Heart right ventricle (tissue), 16 donors: ENCODE data around the gene ASPSCR1. TPM values are rescaled to one million over a fixed set of nuclear protein-coding genes. Genes with fewer than 3 reads are reported as not detected.

Experiments used
- ATAC-seq, 8 donors: fragments of 200-7000 bp; cut with Tn5 transposase; one replicate each; pipeline ENCODE4 v1.9.1; 2020; ENCODE audit warnings: mild to moderate bottlenecking in 8 of 8, moderate library complexity in 8 of 8, moderate number of reproducible peaks in 1 of 8
- DNase-seq, 2 donors: peaks; one replicate each; pipeline ENCODE4 v3.0.0-alpha.2; 2020
- H3K27ac ChIP-seq, 10 donors: fragments of 200-600 bp; sonication (generic) in 2 of 10; one replicate each; pipeline versions ENCODE4 v1.5.0 to v1.8.0; 2020 to 2022; ENCODE audit warnings: mild to moderate bottlenecking in 3 of 10
- H3K27me3 ChIP-seq, 7 donors: fragments of 200-600 bp; one replicate each; pipeline ENCODE4 v1.8.0; 2021 to 2022; ENCODE audit warnings: mild to moderate bottlenecking in 2 of 7
- H3K36me3 ChIP-seq, 9 donors: fragments of 200-600 bp; sonication (generic) in 1 of 9; one replicate each; pipeline versions ENCODE4 v1.5.0 to v1.8.0; 2020 to 2022; ENCODE audit warnings: mild to moderate bottlenecking in 2 of 9
- H3K4me1 ChIP-seq, 9 donors: fragments of 200-600 bp; sonication (generic) in 1 of 9; one replicate each; pipeline versions ENCODE4 v1.5.0 to v1.8.0; 2020 to 2022; ENCODE audit warnings: mild to moderate bottlenecking in 4 of 9
- H3K4me3 ChIP-seq, 10 donors: fragments of 200-600 bp; sonication (generic) in 2 of 10; one replicate each; pipeline versions ENCODE4 v1.5.0 to v1.8.0; 2020 to 2022; ENCODE audit warnings: mild to moderate bottlenecking in 7 of 10, moderate library complexity in 2 of 10
- H3K9me3 ChIP-seq, 11 donors: fragments of 200-600 bp in 10 of 11; sonication (generic) in 2 of 11; one replicate each; pipeline versions ENCODE4 v1.5.0 to v1.8.0; 2013 to 2022; ENCODE audit warnings: mild to moderate bottlenecking in 2 of 11, control low read depth in 1 of 11, moderate library complexity in 1 of 11
- CTCF ChIP-seq, 9 donors: fragments of 200-600 bp; sonication (generic) in 2 of 9; IDR thresholded peaks; one replicate each; pipeline versions ENCODE4 v1.5.0 to v1.8.0; 2021 to 2022; ENCODE audit warnings: antibody characterized with exemption in 9 of 9, mild to moderate bottlenecking in 5 of 9, moderate library complexity in 1 of 9
- WGBS, 2 donors: extraction: QIAGEN DNeasy Blood & Tissue Kit; methylation state at CpG; one replicate each; pipeline ENCODE4 v1.1.7; 2013; ENCODE audit warnings: inconsistent platforms in 1 of 2; 5-methylcytosine and 5-hydroxymethylcytosine counted together
- intact Hi-C, 10 donors: fragments of 100-400 bp; cut with DNase I; formaldehyde crosslinking; loops; one replicate each; pipeline versions ENCODE4 v1.11.1 to v1.14.2; 2022
- polyA plus RNA-seq, 2 donors: library from polyadenylated mRNA; stranded (reverse); fragments of 200-250 nt; gene quantifications; one replicate each; pipeline ENCODE4 v1.2.3, GENCODE V29; 2013
- total RNA-seq, 10 donors: library from RNA; stranded (reverse); fragmentation: NEBNext Ultra II Directional in 3 of 10; extraction: Animal tissue kit (Norgen Biotek cat#: 25700) in 3 of 10; gene quantifications; one replicate each; pipeline versions ENCODE4 v1.2.1 to v1.2.4, GENCODE V29; 2021 to 2023
- donor health status: Arrhythmogenic right ventricular cardiomyopathy.
- donor health status: ischemic (EF 13 %, LVEDD 7.1; RV severe dilation, severe dysfunction).
- donor health status: healthy with polysubstance abuse.
- donor health status: DM: no; HTN: yes; CAD: no.
- donor health status: DM: no; HTN: no; CAD: no.
- donor health status: ischemic (EF 25% LVEDD 6.9; RV normal size, moderate dysfunction).
- donor health status: ischemic (EF 25% LVEDD 5.7; RV mildly dilated, moderate dysfunction).
- donor health status: healthy.
- donor health status: DM: yes; HTN: yes; CAD: no.
- donor health status: Ischemic cardiomyopathy.
- donor health status: ischemic (EF 35%, LVEDD 5.7; RV mildly dilated, moderate dysfunction).
- donor health status: nonischemic (EF 11% LVEDD 7.7; RV severe dilation, severe dysfunction).
- donor health status: DM: yes; HTN: yes; CAD: no.
- donor health status: PGD.
- donor health status: ischemic (EF 29% LVEDD 5.4; RV normal size, mild dysfunction).
- donor health status: nonischemic (EF 23%, LVEDD 6.1; RV moderate dilation, normal function).

Gene ASPSCR1
- total and polyA plus RNA-seq, 12 donors: 19.9 to 115 (median 25.1) TPM

- DNase-seq (no peak), ATAC-seq (no peak)
- no peak for TF ChIP-seq CTCF (IDR thresholded peaks at IDR 0.05)
- H3K4me3 ChIP-seq: no peak overlapping the region
- WGBS, 2 donors: 96 to 99% methylated on average over 13 of the region's 13 CpGs
- peaks cover 0 to 8% (median 0%) of the 10 kb centered on the region in 9 donors for H3K36me3 ChIP-seq
- peaks cover 0 to 10% (median 6%) of the 10 kb centered on the region in 7 donors for H3K27me3 ChIP-seq
- intact Hi-C loops: loop anchor here in 2 of 10 donors (2.0 kb wide), 2 partner anchors 125 to 127 kb away; no protein-coding TSS in a partner anchor
- H3K4me1 ChIP-seq: peaks cover 16 to 47% (median 34%) of the 10 kb centered on the region in 9 donors
- H3K27ac ChIP-seq: no peak overlapping the region
- no peaks in the 10 kb centered on the region for H3K9me3 ChIP-seq
Measured at GRCh38 chr17:82028246-82028645, 50.8 kb downstream of the ASPSCR1 start.

- peaks cover 0 to 8% (median 0%) of the 10 kb centered on the region in 9 donors for H3K36me3 ChIP-seq
- H3K4me1 ChIP-seq: peaks cover 11 to 40% (median 27%) of the 10 kb centered on the region in 9 donors
- WGBS, 2 donors: 97 to 98% methylated on average over 9 of the region's 9 CpGs
- H3K27me3 ChIP-seq: peaks cover 0 to 10% (median 6%) of the 10 kb centered on the region in 7 donors
- no peak for TF ChIP-seq CTCF (IDR thresholded peaks at IDR 0.05)
- ATAC-seq (no peak), DNase-seq (no peak)
- H3K4me3 ChIP-seq: no peak overlapping the region
- intact Hi-C loops: loop anchor here in 2 of 10 donors (2.0 kb wide), 2 partner anchors 124 to 126 kb away; no protein-coding TSS in a partner anchor
- H3K9me3 ChIP-seq: no peaks in the 10 kb centered on the region
- H3K27ac ChIP-seq: no peak overlapping the region
Measured at GRCh38 chr17:82028966-82029365, 51.5 kb downstream of the ASPSCR1 start.

- peaks cover 0 to 10% (median 6%) of the 10 kb centered on the region in 7 donors for H3K27me3 ChIP-seq
- no peak overlapping the region for H3K4me3 ChIP-seq
- WGBS, 2 donors: 72 to 74% methylated on average over 16 of the region's 16 CpGs
- peak in 6 of 8 donors; percentile 5 to 44 (median 18) for ATAC-seq
- H3K4me1 ChIP-seq: peaks cover 7 to 36% (median 23%) of the 10 kb centered on the region in 9 donors
- DNase-seq: peak in 1 of 2 donors; percentile 68
- intact Hi-C loops: loop anchor here in 2 of 10 donors (2.0 kb wide), 2 partner anchors 123 to 125 kb away; no protein-coding TSS in a partner anchor
- H3K36me3 ChIP-seq: peaks cover 0 to 8% (median 0%) of the 10 kb centered on the region in 9 donors
- H3K9me3 ChIP-seq: no peaks in the 10 kb centered on the region
- no peak for TF ChIP-seq CTCF (IDR thresholded peaks at IDR 0.05)
- H3K27ac ChIP-seq: no peak overlapping the region
Measured at GRCh38 chr17:82029391-82029790, 52.0 kb downstream of the ASPSCR1 start.

DNA sequence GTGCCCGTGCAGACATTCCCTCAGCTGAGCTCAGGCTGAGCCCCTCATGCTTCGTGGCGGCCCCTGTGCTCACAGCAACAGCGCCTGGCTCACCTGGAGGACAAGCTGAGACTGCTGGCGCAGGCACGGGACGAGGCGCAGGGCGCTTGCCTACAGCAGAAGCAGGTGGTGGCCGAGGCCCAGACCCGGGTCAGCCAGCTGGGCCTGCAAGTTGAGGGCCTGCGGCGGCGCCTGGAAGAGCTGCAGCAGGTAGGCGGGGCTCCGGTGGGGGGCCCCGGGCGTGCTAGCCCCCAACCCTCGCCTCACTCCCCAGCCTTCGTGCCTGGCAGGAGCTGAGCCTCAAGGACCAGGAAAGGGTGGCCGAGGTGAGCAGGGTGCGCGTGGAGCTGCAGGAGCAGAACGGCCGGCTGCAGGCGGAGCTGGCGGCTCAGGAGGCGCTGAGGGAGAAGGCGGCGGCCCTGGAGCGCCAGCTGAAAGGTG is 52.6 kb downstream of the ASPSCR1 start:
- Histone ChIP-seq H3K36me3 (peaks cover 0 to 11% (median 0%) of the 10 kb centered on the region in 9 donors), H3K27me3 (peaks cover 0 to 10% (median 6%) of the 10 kb centered on the region in 7 donors), H3K4me1 (peaks cover 7 to 32% (median 23%) of the 10 kb centered on the region in 9 donors), H3K27ac (no peak overlapping the region), H3K9me3 (no peaks in the 10 kb centered on the region), H3K4me3 (peak overlapping the region in 9 of 10 donors; percentile 37 to 59 (median 53))
- WGBS, 2 donors: 66% methylated on average over 31 of the region's 31 CpGs
- intact Hi-C loops: loop anchor here (1.0 to 10.0 kb wide), 8 partner anchors 72 to 295 kb away; no protein-coding TSS in a partner anchor
- TF ChIP-seq CTCF (IDR thresholded peaks at IDR 0.05): no peak
- DNase-seq (no peak), ATAC-seq (peak in 6 of 8 donors; percentile 1 to 4 (median 3))
